ENCODE measurements around the gene LRCH4. TPM values are rescaled to one million over a fixed set of nuclear protein-coding genes. Genes with fewer than 3 reads are reported as not detected.
A peak's percentile ranks its signal among the peaks of the same experiment; 100 is the strongest.

The LRCH4 gene
- total and polyA plus RNA-seq, 9 of the 15 experiments (the other 6 are each of a cell fraction or from before 2014, with no cell fraction given): 0.06 to 63.3 (median 15.0) TPM

DNA sequence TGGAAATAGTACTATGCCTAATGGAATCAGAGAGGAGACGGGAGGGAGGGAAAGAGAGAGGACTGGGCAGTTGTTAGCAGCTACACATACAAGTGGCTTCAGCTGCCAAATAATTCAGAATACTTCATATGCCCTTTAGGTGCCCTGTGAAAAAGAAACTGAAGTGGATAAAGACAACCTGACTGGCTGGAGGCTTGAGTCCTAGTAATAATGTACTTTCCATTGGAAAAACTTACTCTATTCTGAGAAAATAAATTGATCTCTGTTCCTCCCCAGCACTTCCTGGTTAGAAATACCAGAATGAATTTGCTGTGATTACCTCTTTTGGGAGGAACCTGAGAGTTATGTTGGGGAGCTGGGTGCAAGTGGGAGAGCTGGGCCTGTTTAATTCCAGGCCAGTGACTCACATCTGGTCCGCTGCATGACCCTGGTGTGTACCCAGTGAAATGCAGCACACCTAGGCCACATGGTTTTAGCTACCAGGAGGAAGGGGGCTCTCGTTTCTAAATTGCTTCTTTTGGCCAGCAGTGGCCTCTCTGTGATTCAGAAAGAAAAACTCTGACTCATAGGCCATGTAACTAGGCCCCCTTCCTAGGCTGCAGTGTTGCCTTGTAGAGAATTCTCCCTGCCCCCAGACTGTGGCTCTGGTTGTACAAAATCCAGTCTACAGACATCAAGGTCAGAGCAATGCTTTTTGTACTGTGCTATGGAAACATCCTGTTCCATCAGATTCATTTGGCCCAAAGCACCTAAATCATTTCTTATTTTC, 40.4 kb downstream of the LRCH4 start (continued):
- TF ChIP-seq ATF4 (CRISPR knock-in tag; IDR thresholded peaks at IDR 0.05) (no peak), RBM17 (IDR thresholded peaks at IDR 0.05; ENCODE audit: borderline replicate concordance, low read depth, low read length) (no peak), ZNF79 (CRISPR knock-in tag; IDR thresholded peaks at IDR 0.05; ENCODE audit: low read depth) (no peak), MTA3 (IDR thresholded peaks at IDR 0.05; ENCODE audit: borderline replicate concordance) (peak; percentile 20; the same call in 1 of the 2 replicates), THRAP3 (IDR thresholded peaks at IDR 0.05; ENCODE audit: borderline replicate concordance) (no peak), BDP1 (IDR thresholded peaks at IDR 0.05; ENCODE audit: insufficient read depth, insufficient read length) (no peak), NR3C1 (CRISPR knock-in tag; IDR thresholded peaks at IDR 0.05) (no peak), MGA (IDR thresholded peaks at IDR 0.05) (0 out of 2 replicates have a peak, but pooled peaks have one; percentile 17), ZNF511 (CRISPR knock-in tag; IDR thresholded peaks at IDR 0.05) (no peak), ARID3B (CRISPR knock-in tag; IDR thresholded peaks at IDR 0.05; ENCODE audit: borderline replicate concordance) (no peak), RAD21 (CRISPR knock-in tag; conservative IDR thresholded peaks at IDR 0.05 in 1 of 2, IDR thresholded peaks at IDR 0.05 in 1 of 2) (0 out of 4 replicates have a peak, but pooled peaks of 1 of the 2 experiments have one; percentile 16)

All from K562 (cell line).